SW 1271 (cell line): ENCODE measurements around the gene PPP2R5E.

Experiments
- DNase-seq, 2 experiments: peaks; one replicate each; lab custom pipeline; 2025; lab: John Stamatoyannopoulos, UW

The PPP2R5E gene

GRCh38 chr14:63472986-63473788, 70.0 kb downstream of the PPP2R5E start:
- DNase-seq: no peak

- DNase-seq: peak in 1 of 2 experiments; percentile 81
Observed at GRCh38 chr14:63470962-63471793, 72.0 kb downstream of the PPP2R5E start.

GRCh38 chr14:63468294-63468693, 74.9 kb downstream of the PPP2R5E start:
- no peak for DNase-seq

- no peak for DNase-seq
Observed at GRCh38 chr14:63467440-63468072, 75.6 kb downstream of the PPP2R5E start.

GRCh38 chr14:63465347-63465746, 77.8 kb downstream of the PPP2R5E start:
- no peak for DNase-seq

GRCh38 chr14:63460680-63461369, 82.4 kb downstream of the PPP2R5E start:
- DNase-seq: no peak

GRCh38 chr14:63459738-63460137, 83.4 kb downstream of the PPP2R5E start:
- DNase-seq: no peak

GRCh38 chr14:63457498-63457897, 85.7 kb downstream of the PPP2R5E start:
- no peak for DNase-seq

- no peak for DNase-seq
Observed at GRCh38 chr14:63454863-63455622, 88.1 kb downstream of the PPP2R5E start.

- no peak for DNase-seq
Observed at GRCh38 chr14:63454436-63454835, 88.7 kb downstream of the PPP2R5E start.

- no peak for DNase-seq
Observed at GRCh38 chr14:63453443-63453936, 89.7 kb downstream of the PPP2R5E start.

GRCh38 chr14:63452796-63453195, 90.4 kb downstream of the PPP2R5E start:
- DNase-seq: no peak

- DNase-seq: no peak
Observed at GRCh38 chr14:63448841-63449240, 94.3 kb downstream of the PPP2R5E start.

GRCh38 chr14:63444588-63444987, 98.6 kb downstream of the PPP2R5E start:
- no peak for DNase-seq

- no peak for DNase-seq
Observed at GRCh38 chr14:63443988-63444387, 99.2 kb downstream of the PPP2R5E start.

- no peak for DNase-seq
Observed at GRCh38 chr14:63443361-63443760, 99.8 kb downstream of the PPP2R5E start.

GRCh38 chr14:63438065-63438757, 105.0 kb downstream of the PPP2R5E start:
- peak in 1 of 2 experiments; percentile 73 for DNase-seq

GRCh38 chr14:63436286-63437098, 106.7 kb downstream of the PPP2R5E start:
- DNase-seq: no peak

- DNase-seq: no peak
Observed at GRCh38 chr14:63435838-63436237, 107.3 kb downstream of the PPP2R5E start.

GRCh38 chr14:63435204-63435603, 108.0 kb downstream of the PPP2R5E start:
- DNase-seq: no peak
